DND-41 (cell line): ENCODE results near the gene LETM1.

Source experiments
- EZH2 ChIP-seq: IDR thresholded peaks from 3 replicates; pipeline ENCODE4 v1.6.1; 2012; ENCODE audit warnings: borderline replicate concordance, low read depth, mild to moderate bottlenecking, moderate library complexity, low read length, inconsistent platforms; ENCODE audit not compliant: severe bottlenecking
- TF ChIP-seq, protein P1 (sequence below): IDR thresholded peaks from 2 replicates; pipeline ENCODE4 v1.5.1; 2012; ENCODE audit warnings: borderline replicate concordance, low read length, moderate library complexity, mild to moderate bottlenecking; ENCODE audit not compliant: poor library complexity, severe bottlenecking; ENCODE audit errors: extremely low read depth

- TF ChIP-seq, protein P1, sequence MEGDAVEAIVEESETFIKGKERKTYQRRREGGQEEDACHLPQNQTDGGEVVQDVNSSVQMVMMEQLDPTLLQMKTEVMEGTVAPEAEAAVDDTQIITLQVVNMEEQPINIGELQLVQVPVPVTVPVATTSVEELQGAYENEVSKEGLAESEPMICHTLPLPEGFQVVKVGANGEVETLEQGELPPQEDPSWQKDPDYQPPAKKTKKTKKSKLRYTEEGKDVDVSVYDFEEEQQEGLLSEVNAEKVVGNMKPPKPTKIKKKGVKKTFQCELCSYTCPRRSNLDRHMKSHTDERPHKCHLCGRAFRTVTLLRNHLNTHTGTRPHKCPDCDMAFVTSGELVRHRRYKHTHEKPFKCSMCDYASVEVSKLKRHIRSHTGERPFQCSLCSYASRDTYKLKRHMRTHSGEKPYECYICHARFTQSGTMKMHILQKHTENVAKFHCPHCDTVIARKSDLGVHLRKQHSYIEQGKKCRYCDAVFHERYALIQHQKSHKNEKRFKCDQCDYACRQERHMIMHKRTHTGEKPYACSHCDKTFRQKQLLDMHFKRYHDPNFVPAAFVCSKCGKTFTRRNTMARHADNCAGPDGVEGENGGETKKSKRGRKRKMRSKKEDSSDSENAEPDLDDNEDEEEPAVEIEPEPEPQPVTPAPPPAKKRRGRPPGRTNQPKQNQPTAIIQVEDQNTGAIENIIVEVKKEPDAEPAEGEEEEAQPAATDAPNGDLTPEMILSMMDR = no peak
- no peak for TF ChIP-seq EZH2
These were observed 7.0 kb upstream of the LETM1 start for GRCh38 chr4:1862961-1863296.
